NCI-H524 (cell line): Measurements from ENCODE around the gene SOCS4.
A peak's percentile ranks its signal among the peaks of the same experiment; 100 is the strongest.
"Not testable (repeated sequence)": the region's sequence is repeated elsewhere in the genome, so short reads cannot be mapped to it uniquely, and the experiment has no call there.

Source experiments
- DNase-seq, 2 experiments: peaks; one replicate each; lab custom pipeline; 2025; lab: John Stamatoyannopoulos, UW

SOCS4 gene

DNA sequence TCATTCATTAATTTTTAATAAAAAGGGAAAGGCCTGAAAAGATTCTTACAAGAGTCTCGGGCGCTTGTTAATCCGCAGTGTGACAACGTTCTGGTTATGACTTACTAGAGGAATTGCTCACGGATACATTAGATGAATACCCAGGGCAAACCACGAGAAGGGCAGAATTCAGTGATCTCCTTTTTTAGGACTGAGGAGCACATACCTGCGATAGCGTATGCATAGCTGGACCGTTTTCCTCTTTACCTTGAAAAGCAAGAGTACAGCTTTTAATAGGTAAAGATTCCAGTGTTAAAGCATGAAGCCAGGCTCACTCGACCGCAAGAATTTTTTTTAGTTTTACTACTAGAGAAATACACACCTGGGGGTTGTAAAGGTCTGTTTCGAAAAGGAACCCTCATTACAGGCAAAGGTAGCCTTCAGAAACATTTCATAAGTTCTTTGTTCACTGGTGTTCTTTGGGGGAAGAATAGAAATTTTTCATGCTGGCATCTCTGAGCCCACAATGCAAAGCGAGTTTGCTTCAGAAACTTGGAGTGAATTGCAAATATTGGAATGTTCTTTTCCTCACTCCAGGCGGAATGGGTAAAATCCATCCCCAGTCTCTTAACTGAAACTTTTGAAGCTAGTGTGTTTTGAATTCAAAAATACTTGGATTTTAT lies 25.4 kb downstream of the SOCS4 start:
- DNase-seq = peak; percentile 27 to 72

DNA sequence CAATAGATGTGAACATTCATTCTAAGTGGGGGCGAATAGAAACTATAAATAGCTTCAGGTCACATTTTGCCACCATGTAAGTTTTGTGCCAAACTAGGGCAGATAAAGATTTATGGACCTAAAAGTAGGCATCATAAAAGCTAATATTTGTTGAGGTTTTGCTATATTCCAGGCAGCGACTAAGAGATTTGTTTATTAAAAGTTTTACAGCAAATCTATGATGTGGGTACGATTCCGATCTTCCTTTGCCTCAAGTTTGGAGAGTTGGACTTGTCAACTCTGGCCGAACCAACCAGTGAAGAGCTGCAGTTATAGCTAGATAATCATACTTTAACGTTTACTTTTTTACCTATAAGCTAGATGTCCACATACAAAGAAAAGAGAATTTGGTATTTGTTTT lies 26.0 kb downstream of the SOCS4 start:
- DNase-seq = no peak

DNA sequence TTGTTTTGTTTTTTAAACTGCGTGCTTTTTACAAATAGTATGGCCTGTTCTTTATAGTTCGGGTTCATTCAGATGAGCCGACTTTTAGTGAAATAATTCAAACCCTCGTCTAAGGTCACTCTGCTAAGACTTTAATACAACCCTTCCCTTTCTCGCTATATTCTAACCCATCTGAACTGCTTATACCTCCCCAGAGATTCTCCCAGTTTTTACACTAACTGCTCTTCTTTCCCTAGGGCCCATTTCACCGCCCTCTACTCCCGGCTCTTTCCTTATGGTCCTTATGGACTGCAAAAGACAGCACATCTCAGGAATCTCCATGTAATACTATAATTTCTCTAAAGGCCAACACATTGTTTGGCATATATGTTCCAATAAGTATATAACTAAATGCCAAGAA lies 26.5 kb downstream of the SOCS4 start:
- no peak for DNase-seq

DNA sequence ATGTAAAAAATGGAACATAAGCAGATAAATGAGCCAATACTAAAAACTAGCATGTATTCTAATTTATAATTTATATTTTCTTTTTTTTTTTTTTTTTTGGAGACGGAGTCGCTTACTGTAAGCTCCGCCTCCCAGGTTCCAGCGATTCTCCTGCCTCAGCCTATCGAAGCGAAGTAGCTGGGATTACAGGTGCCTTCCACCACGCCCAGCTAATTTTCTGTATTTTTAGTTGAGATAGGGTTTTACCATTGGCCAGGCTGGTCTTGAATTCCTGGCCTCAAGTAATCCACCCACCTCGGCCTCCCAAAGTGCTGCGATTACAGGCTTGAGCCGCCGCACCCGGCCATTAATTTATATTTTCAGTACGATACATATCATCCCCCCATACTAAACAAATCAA lies 27.1 kb downstream of the SOCS4 start:
- DNase-seq = no peak

DNA sequence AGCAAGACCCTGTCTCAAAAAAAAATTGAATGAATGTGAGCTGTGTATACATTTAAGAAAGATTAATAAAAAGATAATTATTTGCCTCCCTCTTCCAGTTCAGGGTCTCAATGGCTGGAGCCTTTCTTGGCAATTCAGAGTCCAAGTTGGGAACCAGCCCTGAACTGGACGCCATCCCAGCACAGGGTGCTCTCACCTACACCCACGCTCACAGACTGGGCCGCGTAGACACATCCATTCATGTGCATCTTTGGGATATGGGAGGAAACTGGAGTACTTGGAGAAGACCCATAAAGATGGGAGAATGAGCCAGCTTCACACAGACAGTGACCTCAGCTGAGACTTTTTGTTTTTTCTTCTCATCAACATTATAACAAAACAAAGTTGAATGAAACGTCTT lies 30.9 kb downstream of the SOCS4 start:
- DNase-seq = no peak

DNA sequence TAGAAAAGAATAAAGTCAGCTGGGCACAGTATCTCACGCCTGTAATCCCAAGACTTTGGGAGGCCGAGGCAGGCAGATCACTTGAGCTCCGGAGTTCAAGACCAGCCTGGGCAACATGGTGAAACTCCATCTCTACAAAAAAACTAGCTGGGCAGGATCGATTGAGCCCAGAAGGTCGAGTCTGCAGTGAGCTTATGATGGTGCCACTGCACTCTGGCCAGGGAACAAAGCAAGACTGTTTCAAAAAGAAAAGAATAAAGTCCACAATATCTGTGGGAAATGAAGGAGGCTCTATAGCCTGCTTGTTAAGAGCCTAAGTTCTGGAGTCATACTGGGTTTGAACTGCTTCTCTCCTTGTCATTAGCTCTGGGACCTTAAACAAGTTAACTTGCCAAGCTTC lies 32.3 kb downstream of the SOCS4 start:
- no peak for DNase-seq

DNA sequence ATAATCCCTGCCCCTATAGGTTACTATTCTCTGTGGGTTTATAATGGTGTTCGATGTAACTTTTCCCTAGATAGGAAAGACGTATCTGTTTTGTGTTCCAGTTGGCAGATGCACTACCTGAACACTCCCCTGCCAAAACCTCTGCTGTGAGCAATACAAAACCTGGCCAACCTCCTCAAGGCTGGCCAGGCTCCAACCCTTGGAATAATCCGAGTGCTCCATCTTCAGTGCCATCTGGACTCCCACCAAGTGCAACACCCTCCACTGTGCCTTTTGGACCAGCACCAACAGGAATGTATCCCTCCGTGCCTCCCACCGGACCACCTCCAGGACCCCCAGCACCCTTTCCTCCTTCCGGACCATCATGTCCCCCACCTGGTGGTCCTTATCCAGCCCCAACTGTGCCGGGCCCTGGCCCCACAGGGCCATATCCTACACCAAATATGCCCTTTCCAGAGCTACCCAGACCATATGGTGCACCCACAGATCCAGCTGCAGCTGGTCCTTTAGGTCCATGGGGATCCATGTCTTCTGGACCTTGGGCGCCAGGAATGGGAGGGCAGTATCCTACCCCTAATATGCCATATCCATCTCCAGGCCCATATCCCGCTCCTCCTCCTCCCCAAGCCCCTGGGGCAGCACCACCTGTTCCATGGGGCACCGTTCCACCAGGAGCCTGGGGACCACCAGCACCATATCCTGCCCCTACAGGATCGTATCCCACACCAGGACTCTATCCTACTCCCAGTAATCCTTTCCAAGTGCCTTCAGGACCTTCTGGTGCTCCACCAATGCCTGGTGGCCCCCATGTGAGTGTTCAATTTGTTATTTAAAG lies 35.7 kb downstream of the SOCS4 start:
- DNase-seq = peak; percentile 97 to 98

DNA sequence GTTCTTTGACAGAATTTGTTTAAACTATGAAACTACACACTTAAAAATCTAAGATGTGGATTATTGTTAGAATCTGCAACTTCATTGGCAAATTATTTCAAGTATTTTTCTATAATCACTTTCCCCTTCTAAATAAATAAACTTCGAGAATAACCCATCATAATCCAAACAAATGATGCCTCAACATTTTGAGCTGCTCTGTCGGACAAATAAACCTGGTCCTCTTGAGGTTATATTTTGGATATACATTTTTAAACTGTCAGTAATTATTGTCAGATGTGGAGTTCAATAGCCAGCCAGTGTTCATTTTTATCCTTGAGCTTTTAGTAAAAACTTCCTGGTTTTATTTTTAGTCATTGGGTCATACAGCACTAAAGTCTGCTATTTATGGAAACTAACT lies 37.9 kb downstream of the SOCS4 start:
- DNase-seq = not testable (repeated sequence)

DNA sequence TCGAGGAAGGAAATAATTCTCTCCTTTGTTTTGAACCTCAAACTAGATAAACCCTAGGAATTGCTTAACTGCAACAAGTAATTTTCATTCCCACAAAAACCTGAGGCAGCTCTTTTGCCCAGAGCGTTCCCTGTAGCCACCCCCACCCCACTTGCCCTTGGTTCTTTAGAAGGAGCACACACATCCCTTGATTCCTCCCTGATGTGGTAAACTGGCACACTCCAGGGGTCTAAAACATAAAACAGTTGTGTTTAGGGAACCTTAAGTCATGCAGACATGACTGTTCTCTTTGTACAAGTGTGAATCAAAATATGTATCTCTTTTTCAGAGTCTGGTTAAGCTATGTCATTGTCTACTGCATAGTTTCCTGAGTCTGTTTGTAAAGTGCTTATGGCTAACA lies 38.4 kb downstream of the SOCS4 start:
- no peak for DNase-seq

DNA sequence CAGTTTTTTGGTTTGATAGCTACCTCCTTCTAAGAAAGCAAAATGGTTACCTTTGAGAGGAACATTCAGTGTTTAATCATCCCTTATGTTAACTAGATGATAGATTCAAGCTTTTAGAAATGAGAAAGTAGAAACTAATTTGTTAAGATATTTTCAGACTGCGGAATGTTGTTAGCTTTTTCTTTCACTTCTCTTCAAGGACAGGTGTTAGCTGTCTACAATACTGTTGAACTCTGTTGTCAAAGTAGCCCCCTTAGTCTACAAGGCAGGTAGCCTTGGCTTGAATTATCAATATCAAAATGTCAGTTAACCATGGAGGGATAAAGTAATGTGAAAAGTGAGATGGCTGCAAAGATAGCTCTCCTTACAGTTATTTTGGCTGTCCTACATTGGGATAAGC lies 39.2 kb downstream of the SOCS4 start:
- no peak for DNase-seq

DNA sequence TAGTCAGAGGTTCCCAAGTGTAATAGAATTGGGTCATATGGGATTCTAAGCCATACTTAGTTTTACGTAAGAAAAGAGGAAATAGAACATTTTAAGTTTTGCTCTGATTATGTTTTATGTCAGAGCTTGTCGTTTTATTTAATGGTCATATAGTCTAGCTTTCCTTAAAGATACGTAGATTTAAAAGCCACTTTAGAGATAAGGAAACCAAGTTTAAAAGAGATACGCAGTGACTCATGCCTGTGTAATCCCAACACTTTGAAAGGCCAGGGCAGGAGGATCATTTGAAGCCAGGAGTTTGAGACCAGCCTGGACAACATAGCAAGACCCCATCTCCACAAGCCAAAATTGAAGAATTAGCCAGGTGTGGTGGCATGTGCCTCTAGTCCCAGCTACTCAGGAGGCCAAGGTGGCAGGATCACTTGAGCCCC lies 44.0 kb downstream of the SOCS4 start:
- DNase-seq = no peak

DNA sequence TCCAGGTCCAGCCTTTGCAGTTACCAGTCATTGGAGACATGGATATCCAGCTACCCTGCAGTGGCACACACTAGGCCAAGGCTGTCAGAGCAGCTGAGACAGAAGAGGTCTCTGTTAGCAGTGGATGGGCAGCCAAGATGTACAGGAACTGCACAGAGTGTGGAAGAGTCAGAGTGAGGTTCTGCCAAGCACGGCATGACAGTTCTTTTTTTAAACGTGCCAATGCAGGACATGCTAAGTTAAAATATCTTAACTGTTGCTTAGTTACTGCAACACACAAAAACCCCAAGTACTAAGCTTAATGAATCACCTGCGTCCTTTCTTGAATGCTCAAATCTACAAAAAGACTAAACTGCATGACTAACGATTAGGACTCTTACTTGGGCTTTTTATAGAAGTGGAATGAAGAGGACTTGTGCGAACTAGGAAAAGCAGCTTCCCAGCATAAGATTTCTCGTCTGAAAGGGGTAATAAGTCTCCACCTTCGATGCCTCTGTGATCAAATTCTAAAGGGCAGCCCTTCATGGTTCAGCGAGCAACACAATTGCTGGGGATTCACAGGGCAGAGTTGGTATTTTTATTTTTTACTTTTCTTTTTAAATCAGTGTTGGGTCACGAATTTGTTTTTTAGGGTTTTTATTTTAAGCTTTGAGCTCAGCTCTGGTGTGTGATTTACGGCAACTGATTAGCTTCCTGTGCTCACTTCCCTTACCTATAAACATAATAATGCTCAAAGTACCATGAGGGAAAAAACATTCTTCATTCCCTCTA lies 45.0 kb downstream of the SOCS4 start:
- no peak for DNase-seq

DNA sequence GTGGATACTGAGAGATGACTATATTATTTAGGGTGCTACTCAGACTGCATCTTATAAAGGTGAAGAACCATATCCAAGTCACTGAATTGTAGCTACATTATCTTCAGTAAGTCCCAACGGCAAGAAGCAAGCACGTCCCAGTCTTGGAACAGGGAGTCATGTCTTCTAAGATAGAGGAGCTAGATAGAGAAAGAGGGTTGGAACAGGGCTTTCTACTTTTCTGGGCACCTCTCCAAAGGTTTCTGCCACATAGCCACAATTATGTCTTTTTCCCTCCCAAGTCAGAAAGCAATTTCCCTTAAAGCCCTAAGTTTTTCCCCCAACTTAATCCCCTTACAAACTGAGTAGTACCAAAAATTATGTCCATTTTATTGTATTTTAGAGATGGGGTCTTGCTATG lies 46.8 kb downstream of the SOCS4 start:
- DNase-seq = no peak

DNA sequence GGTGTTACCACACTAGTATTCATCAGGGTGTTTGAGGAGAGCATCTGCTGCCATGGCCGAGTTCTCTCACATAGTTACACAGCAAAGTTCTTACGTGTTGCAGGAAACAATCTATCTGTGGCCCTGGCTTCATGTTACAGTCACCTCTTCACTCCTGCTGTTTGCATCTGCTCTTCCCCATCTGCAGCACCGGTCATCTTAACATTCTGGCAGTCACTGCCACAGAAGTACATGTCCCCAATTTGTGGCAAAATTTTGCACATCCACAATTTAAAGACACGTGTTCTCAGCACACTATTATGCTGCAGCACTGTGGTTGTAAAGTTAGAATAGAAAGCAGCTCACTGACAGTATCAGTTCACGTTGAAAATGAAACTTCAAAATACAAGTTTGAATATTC lies 47.6 kb downstream of the SOCS4 start:
- peak; percentile 47 to 78 for DNase-seq

DNA sequence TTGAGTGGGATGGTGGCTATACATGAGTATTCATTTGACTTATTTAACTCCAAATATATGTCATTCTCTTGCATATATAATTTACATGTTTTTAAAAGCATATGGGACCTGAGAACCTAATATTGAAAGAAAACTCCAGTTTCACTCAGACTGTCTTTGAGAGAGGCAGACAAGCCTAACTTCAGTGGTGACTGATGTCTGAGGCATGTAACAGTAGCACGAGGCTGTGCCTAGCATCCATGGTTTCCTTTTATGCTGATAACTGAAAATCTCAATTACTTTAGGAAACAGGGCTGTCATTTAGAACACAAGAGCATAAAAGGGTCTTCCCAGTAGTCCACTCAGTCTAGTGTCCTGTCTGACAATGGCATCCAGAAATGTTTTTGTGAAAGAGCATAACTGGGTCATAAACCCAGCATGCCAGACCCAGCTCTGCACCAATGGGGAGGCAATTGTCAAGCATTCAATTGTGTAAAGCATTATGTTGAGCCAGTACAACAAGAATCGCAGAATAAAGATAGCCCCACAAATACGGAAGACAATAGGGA lies 48.7 kb downstream of the SOCS4 start:
- DNase-seq = no peak

DNA sequence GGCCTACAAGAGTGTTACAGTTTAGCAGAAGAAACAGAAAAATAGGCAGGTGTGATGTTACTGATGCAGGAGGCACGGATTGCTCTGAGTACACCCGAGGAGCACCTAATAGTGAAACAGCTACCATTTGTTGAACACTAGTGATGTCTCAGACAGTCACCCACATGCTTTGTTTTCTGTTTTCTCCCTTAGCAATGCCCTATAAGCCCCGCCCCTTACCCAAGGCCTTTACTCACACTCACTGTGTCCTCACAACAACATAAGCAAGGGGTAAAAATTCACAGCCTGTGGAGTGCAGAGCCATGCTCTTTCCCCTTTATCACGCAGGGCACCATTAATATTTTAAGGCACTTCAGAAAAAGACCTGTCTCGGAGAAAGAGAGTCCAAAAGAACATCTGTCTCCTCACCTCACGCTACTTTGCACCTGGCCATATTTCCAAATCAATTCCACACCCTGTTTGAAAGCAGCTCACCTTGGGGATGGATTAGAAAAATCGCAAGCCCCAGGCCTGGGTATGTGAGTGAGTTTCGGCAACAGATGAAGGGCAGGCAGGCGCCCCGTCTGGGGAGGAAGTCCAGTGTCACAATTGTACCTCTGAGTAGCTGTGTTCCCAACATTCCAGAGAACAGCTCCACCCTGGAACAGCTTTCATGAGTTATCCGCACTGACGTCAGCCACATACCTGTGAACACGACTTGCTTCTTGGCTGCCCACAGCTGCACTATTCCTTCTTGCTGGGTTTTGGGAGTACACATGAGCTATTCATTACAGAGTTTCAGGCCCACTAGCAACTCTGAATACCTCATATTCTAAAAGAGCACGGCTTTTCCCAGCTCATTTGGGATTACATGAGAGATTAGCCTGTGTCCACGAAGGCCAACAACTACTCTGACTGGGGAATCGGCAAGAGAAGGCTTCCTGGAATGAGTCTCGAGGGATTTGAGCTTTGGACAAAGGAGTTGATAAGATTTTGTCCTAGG lies 50.4 kb downstream of the SOCS4 start:
- no peak for DNase-seq

DNA sequence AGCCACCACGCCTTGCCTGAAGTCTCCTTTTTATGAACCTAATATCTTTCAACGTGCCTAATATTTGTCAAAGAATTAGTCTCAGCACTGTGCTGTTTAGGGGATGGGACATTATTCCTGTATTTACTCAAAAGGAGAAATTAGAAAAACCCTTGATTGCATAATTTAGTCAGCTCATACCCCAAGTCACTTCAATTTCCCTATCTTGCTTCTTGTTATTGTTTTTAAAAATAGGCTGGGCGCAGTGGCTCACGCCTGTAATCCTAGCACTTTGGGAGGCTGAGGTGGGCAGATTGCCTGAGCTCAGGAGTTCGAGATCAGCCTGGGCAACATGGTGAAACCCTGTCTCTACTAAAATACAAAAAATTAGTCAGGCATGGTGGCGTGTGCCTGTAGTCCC lies 52.9 kb downstream of the SOCS4 start:
- DNase-seq = not testable (repeated sequence)

DNA sequence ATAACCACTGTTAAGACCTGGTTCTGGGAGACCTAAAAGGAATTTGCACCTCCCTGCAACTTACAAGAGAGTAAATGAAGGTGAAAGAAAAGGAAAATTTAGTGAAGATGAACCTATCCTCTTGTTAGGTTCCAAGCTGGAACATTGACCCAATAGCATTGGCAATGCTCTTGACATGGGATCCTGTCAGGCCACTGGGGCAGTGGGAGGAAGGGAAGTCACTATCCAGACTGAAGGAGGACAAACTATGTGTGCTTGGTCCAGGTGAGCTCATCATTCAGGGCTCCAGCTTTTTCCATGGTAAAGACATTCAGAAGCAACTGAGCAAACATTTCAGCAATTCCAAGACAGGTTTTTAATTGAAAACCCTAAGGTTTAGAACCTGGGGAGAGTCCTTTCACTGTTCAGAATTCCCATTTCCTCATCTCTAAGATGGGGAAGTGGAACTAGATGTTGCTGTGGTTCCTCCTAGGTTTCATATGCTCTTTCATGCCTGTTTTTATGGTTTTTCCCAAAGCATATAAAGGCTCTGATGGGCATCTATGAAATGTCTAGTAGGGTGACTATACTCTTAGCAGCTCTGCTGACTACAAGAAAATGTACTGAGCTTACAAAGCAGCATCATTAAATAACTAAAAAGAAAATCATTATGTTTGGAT lies 57.5 kb downstream of the SOCS4 start:
- no peak for DNase-seq

DNA sequence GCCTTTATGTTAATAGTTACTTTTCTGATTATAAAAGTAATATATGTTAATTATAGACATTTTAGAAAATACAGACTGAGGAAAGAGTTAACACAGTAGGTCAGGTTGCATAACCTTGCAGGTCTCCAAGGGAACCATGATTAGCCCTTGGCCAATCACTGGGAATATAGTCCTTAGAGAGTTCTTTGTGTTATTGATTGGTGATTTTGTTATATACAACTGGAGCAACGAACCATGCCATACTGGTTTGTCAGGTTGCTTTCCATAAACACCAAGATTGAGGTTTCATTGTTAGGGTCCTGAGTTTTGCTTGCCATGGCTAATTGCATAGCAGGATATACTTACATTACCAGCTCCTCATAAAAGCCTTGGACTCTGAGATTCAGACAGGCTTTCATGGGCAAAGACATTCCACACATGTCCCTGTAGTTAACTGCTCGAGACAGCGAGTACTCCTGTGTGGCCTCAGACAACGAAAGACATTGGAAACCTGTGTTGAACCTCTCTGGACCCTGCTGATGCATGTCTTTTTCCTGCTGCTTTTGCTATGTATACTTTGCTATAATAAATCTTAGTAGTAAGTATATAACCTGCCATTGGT lies 58.1 kb downstream of the SOCS4 start:
- DNase-seq = no peak

DNA sequence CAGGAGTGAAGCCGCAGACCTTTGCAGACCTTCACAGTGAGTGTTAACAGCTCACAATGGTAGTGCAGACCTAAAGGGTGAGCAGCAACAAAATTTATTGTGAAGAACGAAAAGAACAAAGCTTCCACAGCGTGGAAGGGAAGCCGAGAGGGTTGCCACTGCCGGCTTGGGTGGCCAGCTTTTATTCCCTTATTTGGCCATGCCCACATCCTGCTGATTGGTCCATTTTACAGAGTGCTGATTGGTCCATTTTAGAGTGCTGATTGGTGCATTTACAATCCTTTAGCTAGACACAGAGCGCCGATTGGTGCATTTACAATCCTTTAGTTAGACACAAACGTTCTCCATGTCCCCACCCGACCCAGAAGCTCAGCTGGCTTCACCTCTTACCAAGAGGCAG lies 59.9 kb downstream of the SOCS4 start:
- DNase-seq = no peak
